NCI-H2107 treated with DMSO at 0.1 percent for 48 hours (cell line): ENCODE measurements around the gene ZNF43.
"Not testable (repeated sequence)": the region's sequence is repeated elsewhere in the genome, so short reads cannot be mapped to it uniquely, and the experiment has no call there.

ENCODE experiments used
- DNase-seq: peaks from one replicate; lab custom pipeline; 2025; ENCODE audit not compliant: unreplicated experiment; lab: John Stamatoyannopoulos, UW

ZNF43 gene

GRCh38 chr19:21835810-21836444 is at the start of gene ZNF43:
Gene ZNF43 (minus strand): TSS chr19:21836182. CDS start chr19:21836038, 144 bp downstream.
- DNase-seq: peak; percentile 92

GRCh38 chr19:21885516-21885915 is 49.5 kb upstream of the ZNF43 start:
- not testable (repeated sequence) for DNase-seq

GRCh38 chr19:21884786-21885185 is 48.8 kb upstream of the ZNF43 start:
- not testable (repeated sequence) for DNase-seq

GRCh38 chr19:21883516-21883915 is 47.5 kb upstream of the ZNF43 start:
- no peak for DNase-seq

GRCh38 chr19:21880761-21881160 is 44.8 kb upstream of the ZNF43 start:
- DNase-seq: not testable (repeated sequence)

- no peak for DNase-seq
Observed at GRCh38 chr19:21878646-21879045, 42.7 kb upstream of the ZNF43 start.

- DNase-seq: no peak
Observed at GRCh38 chr19:21877976-21878375, 42.0 kb upstream of the ZNF43 start.

- DNase-seq: not testable (repeated sequence)
Observed at GRCh38 chr19:21876608-21877007, 40.6 kb upstream of the ZNF43 start.

GRCh38 chr19:21856773-21857514 is 21.0 kb upstream of the ZNF43 start:
- no peak for DNase-seq

GRCh38 chr19:21851596-21852345 is 15.8 kb upstream of the ZNF43 start:
- peak; percentile 83 for DNase-seq

GRCh38 chr19:21850656-21851255 is 14.8 kb upstream of the ZNF43 start:
- no peak for DNase-seq

GRCh38 chr19:21848706-21849105 is 12.7 kb upstream of the ZNF43 start:
- no peak for DNase-seq

- DNase-seq: no peak
Observed at GRCh38 chr19:21843081-21843480, 7.1 kb upstream of the ZNF43 start.

GRCh38 chr19:21841488-21842097 is 5.6 kb upstream of the ZNF43 start:
- DNase-seq: no peak

GRCh38 chr19:21841081-21841480 is 5.1 kb upstream of the ZNF43 start:
- no peak for DNase-seq

GRCh38 chr19:21839976-21840375 is 4.0 kb upstream of the ZNF43 start:
- no peak for DNase-seq

- no peak for DNase-seq
Observed at GRCh38 chr19:21838646-21839045, 2.7 kb upstream of the ZNF43 start.

- DNase-seq: peak; percentile 5
Observed at GRCh38 chr19:21835429-21835809, 563 bp downstream of the ZNF43 start.

GRCh38 chr19:21833733-21834132 is 2.2 kb downstream of the ZNF43 start:
- no peak for DNase-seq

- DNase-seq: no peak
Observed at GRCh38 chr19:21824679-21825078, 11.3 kb downstream of the ZNF43 start.

GRCh38 chr19:21823224-21823623 is 12.8 kb downstream of the ZNF43 start:
- no peak for DNase-seq
